ENCODE data around the gene ARHGAP6.
A peak's percentile ranks its signal among the peaks of the same experiment; 100 is the strongest.
"Not testable (repeated sequence)": the region's sequence is repeated elsewhere in the genome, so short reads cannot be mapped to it uniquely, and the experiment has no call there.

The ARHGAP6 gene

DNA sequence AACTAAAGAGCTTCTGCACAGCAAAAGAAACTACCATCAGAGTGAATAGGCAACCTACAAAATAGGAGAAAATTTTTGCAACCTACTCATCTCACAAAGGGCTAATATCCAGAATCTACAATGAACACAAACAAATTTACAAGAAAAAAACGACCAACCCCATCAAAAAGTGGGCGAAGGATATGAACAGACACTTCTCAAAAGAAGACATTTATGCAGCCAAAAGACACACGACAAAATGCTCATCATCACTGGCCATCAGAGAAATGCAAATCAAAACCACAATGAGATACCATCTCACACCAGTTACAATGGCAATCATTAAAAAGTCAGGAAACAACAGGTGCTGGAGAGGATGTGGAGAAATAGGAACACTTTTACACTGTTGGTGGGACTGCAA, 304.1 kb downstream of the ARHGAP6 start:
- H3K27ac ChIP-seq (ENCODE audit: low read depth, low read length); H3K4me3 ChIP-seq (ENCODE audit: low read depth in 1 of 5, low read length in 5 of 5); H3K4me1 ChIP-seq (ENCODE audit: control insufficient read depth in 5 of 5, insufficient read depth in 5 of 5, low read length in 5 of 5); H3K9ac ChIP-seq (ENCODE audit: low read length in 5 of 5); H3K27me3 ChIP-seq (ENCODE audit: control insufficient read depth in 5 of 5, insufficient read depth in 4 of 5, low read length in 5 of 5); H3K9me3 ChIP-seq (ENCODE audit: control insufficient read depth in 5 of 5, low read length in 5 of 5); H3K36me3 ChIP-seq (ENCODE audit: control insufficient read depth in 5 of 5, insufficient read depth in 5 of 5, low read length in 5 of 5): not testable (repeated sequence)

DNA sequence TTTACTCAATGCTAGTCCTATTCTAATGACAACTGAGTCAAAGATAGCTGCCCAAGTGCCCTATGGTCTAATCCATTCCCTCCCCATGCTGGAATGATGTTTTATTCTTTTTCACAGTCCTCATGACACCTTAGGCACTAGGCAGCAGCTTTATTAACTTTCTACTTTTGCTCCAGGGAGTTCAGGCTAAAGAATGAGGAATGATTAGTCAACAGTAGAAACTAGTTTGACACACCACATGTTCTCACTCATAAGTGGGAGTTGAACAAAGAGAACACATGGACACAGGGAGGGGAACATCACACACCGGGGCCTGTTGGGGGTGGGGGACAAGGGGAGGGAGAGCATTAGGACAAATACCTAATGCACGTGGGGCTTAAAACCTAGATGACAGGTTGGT, 309.8 kb downstream of the ARHGAP6 start:
- not testable (repeated sequence) for H3K9me3 ChIP-seq (ENCODE audit: control insufficient read depth in 5 of 5, low read length in 5 of 5); H3K27ac ChIP-seq (ENCODE audit: low read depth, low read length); H3K9ac ChIP-seq (ENCODE audit: low read length in 5 of 5); H3K4me1 ChIP-seq (ENCODE audit: control insufficient read depth in 5 of 5, insufficient read depth in 5 of 5, low read length in 5 of 5); H3K4me3 ChIP-seq (ENCODE audit: low read depth in 1 of 5, low read length in 5 of 5); H3K36me3 ChIP-seq (ENCODE audit: control insufficient read depth in 5 of 5, insufficient read depth in 5 of 5, low read length in 5 of 5); H3K27me3 ChIP-seq (ENCODE audit: control insufficient read depth in 5 of 5, insufficient read depth in 4 of 5, low read length in 5 of 5)

DNA sequence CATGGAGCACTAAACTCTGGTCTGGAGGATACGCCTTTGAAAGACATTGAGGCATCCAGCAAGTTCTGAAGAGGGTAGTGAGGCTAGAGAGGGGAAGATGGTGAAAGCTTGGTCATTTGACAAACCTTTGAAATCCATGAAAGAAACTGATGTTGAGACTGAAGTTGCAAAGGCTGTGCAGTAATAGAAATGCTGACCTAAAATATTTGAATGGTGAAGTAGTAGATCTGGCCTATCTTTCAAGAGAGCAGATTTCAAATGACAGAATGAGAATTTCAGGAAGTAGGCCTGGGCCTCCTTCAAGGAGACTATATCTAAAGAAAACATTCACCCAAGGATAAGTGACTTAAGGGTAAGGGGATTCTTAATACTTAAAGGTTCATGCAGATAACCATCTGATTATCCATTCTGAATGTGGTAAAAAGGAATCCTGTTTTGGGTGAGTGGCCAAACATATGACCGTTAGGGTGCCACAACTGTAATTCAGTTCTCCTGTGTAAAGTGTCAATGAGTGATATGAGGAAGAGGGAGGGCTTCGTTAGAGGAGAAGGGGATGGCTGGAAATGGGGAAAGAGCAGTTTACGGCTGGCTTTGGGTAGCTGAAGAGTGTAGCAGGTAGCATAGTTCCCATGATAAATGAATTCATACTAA, 310.3 kb downstream of the ARHGAP6 start:
- no peaks in the 10 kb centered on the region for H3K36me3 ChIP-seq (ENCODE audit: control insufficient read depth in 5 of 5, insufficient read depth in 5 of 5, low read length in 5 of 5)
- H3K27ac ChIP-seq (ENCODE audit: low read depth, low read length) = no peak overlapping the region
- H3K4me3 ChIP-seq (ENCODE audit: low read depth in 1 of 5, low read length in 5 of 5) = no peak overlapping the region
- H3K9me3 ChIP-seq (ENCODE audit: control insufficient read depth in 5 of 5, low read length in 5 of 5) = no peaks in the 10 kb centered on the region
- H3K4me1 ChIP-seq (ENCODE audit: control insufficient read depth in 5 of 5, insufficient read depth in 5 of 5, low read length in 5 of 5) = peaks cover 0 to 5% (median 0%) of the 10 kb centered on the region in 5 donors
- no peak overlapping the region for H3K9ac ChIP-seq (ENCODE audit: low read length in 5 of 5)
- peaks cover 0 to 3% (median 0%) of the 10 kb centered on the region in 5 donors for H3K27me3 ChIP-seq (ENCODE audit: control insufficient read depth in 5 of 5, insufficient read depth in 4 of 5, low read length in 5 of 5)

DNA sequence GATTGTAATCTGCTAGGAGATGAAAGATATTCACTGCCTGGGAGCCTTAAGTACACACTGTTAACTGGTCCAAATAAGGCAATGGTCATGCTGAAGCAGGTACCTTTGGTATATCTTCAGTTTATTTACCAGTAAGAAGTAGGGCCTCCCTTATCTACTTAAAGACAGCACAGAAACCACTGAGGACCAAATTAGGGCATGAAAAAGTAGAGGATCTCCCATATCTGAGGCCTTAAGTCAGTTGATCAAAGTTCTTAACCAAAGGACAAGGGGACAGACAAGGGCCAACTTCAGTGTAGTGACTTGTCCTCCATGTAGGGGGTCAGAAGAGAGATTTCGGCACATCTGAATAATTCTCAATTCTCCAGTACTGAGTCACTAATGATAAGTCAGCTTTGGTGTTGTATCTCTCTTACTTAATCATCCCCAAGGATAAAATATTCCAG, 313.4 kb downstream of the ARHGAP6 start:
- Histone ChIP-seq H3K9me3 (ENCODE audit: control insufficient read depth in 5 of 5, low read length in 5 of 5) (no peaks in the 10 kb centered on the region), H3K27ac (ENCODE audit: low read depth, low read length) (peak overlapping the region; percentile 34), H3K27me3 (ENCODE audit: control insufficient read depth in 5 of 5, insufficient read depth in 4 of 5, low read length in 5 of 5) (peaks cover 0 to 3% (median 3%) of the 10 kb centered on the region in 5 donors), H3K9ac (ENCODE audit: low read length in 5 of 5) (no peak overlapping the region), H3K36me3 (ENCODE audit: control insufficient read depth in 5 of 5, insufficient read depth in 5 of 5, low read length in 5 of 5) (no peaks in the 10 kb centered on the region), H3K4me3 (ENCODE audit: low read depth in 1 of 5, low read length in 5 of 5) (no peak overlapping the region), H3K4me1 (ENCODE audit: control insufficient read depth in 5 of 5, insufficient read depth in 5 of 5, low read length in 5 of 5) (peaks cover 0 to 5% (median 0%) of the 10 kb centered on the region in 5 donors)

DNA sequence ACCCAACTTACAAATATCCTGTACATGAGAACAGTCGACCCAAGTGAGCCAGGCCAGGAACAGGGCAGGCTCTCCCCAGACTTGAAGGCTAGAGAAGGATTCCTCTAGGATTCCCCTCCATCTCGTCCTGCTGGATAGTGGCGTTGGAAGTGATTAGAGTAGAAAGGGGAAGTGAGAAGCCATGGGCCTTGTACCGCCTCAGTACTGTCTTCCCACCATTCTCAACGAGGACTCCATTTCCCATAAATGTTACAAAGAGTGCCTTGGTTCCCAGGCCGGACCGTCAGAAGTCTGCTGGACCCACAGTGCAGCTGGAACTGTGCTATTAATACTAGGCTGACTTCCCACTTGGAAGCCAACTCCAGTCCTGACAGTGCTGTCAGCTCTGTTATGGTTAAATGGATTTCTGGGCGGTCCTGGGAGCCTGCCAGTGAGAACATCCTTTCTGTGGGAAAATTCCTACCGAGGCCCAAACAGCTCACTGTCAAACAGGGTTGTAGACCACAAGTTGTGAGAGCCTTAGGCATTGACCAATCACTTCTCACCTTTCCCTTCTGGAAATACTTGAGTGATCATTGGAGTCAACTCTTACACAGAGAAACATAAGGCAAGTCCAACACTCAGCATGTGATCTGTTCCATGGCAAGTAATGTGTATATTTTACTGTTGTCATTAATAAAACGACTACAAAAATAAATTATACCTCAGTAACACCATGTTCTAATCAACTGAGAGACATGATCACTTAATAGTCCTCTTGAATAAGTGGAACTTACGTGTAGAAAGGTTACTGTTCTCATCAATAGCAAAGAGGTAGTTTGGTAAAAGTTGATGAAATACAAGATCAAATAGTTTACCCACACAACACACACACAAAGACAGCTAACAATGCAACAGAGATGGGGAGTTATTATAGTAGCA, 314.1 kb downstream of the ARHGAP6 start:
- Histone ChIP-seq H3K4me1 (ENCODE audit: control insufficient read depth in 5 of 5, insufficient read depth in 5 of 5, low read length in 5 of 5) (peaks cover 0 to 5% (median 0%) of the 10 kb centered on the region in 5 donors), H3K4me3 (ENCODE audit: low read depth in 1 of 5, low read length in 5 of 5) (peak overlapping the region in 3 of 5 donors; percentile 34 to 42 (median 34)), H3K9ac (ENCODE audit: low read length in 5 of 5) (no peak overlapping the region), H3K36me3 (ENCODE audit: control insufficient read depth in 5 of 5, insufficient read depth in 5 of 5, low read length in 5 of 5) (no peaks in the 10 kb centered on the region), H3K9me3 (ENCODE audit: control insufficient read depth in 5 of 5, low read length in 5 of 5) (no peaks in the 10 kb centered on the region), H3K27ac (ENCODE audit: low read depth, low read length) (peak overlapping the region; percentile 34), H3K27me3 (ENCODE audit: control insufficient read depth in 5 of 5, insufficient read depth in 4 of 5, low read length in 5 of 5) (peaks cover 0 to 3% (median 3%) of the 10 kb centered on the region in 5 donors)

DNA sequence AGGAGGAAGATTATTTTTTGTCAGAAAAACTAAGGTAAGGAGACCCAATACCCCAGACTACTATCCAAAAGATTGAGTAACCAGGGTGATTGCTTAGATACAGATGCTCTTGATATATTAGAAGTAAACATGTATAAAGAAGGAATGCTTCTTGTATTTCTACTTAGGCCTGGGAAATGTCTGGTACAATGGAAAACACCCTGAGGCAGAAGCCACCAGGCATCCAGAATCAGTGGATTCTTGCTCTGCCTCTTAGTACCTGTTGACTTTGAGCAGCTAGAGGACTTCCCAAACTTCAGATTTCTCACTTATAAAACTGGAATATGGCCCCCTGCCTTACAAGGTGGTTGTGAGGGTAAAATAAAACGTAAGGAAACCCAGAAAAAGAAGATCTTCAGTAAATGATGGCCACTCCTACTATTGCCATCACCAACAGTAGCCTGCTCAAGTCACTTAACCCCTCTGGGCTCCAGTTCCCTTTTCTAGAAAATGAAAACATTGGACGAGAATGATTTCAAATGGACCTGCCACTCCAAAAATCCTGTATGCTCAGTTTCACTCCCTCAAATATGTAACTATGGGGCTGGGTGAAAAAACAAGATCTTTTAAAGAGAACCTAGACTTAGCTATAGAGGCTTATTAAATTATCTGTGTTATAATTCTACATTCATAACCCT, 315.9 kb downstream of the ARHGAP6 start:
- H3K4me1 ChIP-seq (ENCODE audit: control insufficient read depth in 5 of 5, insufficient read depth in 5 of 5, low read length in 5 of 5) = peaks cover 0 to 5% (median 0%) of the 10 kb centered on the region in 5 donors
- H3K4me3 ChIP-seq (ENCODE audit: low read depth in 1 of 5, low read length in 5 of 5) = peak overlapping the region in 2 of 5 donors; percentile 1 to 16
- H3K27ac ChIP-seq (ENCODE audit: low read depth, low read length) = peak overlapping the region; percentile 12
- no peaks in the 10 kb centered on the region for H3K9me3 ChIP-seq (ENCODE audit: control insufficient read depth in 5 of 5, low read length in 5 of 5)
- H3K27me3 ChIP-seq (ENCODE audit: control insufficient read depth in 5 of 5, insufficient read depth in 4 of 5, low read length in 5 of 5) = peaks cover 0 to 5% (median 3%) of the 10 kb centered on the region in 5 donors
- H3K9ac ChIP-seq (ENCODE audit: low read length in 5 of 5) = no peak overlapping the region
- H3K36me3 ChIP-seq (ENCODE audit: control insufficient read depth in 5 of 5, insufficient read depth in 5 of 5, low read length in 5 of 5) = no peaks in the 10 kb centered on the region

DNA sequence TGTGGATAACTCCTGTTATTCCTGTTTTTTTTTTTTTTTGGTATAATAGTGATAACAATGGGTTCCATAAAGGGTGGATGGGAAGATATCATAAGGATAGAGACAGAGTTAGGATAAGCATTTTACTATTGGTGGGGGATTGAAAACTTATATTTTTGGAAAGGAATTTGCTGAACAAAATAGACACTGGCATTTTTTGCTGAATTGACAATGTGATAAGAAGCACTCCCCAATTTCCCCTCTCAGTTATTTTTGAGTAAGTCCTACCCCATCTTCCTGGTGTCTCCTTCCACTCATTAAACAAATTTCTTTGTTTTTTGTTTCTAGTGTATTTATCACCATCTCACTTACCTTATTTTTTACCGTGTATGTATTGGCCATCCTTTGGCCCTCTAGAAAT, 316.7 kb downstream of the ARHGAP6 start:
- Histone ChIP-seq H3K27me3 (ENCODE audit: control insufficient read depth in 5 of 5, insufficient read depth in 4 of 5, low read length in 5 of 5) (peaks cover 0 to 5% (median 3%) of the 10 kb centered on the region in 5 donors), H3K4me1 (ENCODE audit: control insufficient read depth in 5 of 5, insufficient read depth in 5 of 5, low read length in 5 of 5) (peaks cover 0 to 5% (median 0%) of the 10 kb centered on the region in 5 donors), H3K27ac (ENCODE audit: low read depth, low read length) (no peak overlapping the region), H3K36me3 (ENCODE audit: control insufficient read depth in 5 of 5, insufficient read depth in 5 of 5, low read length in 5 of 5) (no peaks in the 10 kb centered on the region), H3K4me3 (ENCODE audit: low read depth in 1 of 5, low read length in 5 of 5) (no peak overlapping the region), H3K9ac (ENCODE audit: low read length in 5 of 5) (no peak overlapping the region), H3K9me3 (ENCODE audit: control insufficient read depth in 5 of 5, low read length in 5 of 5) (no peaks in the 10 kb centered on the region)

DNA sequence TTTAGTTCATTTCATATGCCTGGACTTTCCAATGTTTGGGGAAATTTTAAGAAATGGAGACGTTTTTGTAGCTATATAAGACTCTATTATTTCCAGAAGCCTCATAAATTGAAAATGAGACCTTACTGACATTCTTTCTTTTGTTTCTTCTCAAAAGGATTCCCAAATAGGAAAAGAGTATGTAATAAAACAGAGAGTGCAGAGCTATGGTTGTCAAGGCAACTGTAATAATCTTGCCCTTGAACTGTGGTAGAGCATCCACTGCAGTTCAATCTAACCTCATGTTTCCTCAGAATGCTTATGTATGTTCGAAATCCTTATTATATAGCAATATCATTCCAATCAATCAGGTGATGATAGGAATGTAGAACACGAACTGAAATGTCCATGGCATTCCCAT, 318.4 kb downstream of the ARHGAP6 start:
- H3K4me1 ChIP-seq (ENCODE audit: control insufficient read depth in 5 of 5, insufficient read depth in 5 of 5, low read length in 5 of 5) = peaks cover 0 to 5% (median 0%) of the 10 kb centered on the region in 5 donors
- no peak overlapping the region for H3K9ac ChIP-seq (ENCODE audit: low read length in 5 of 5)
- no peak overlapping the region for H3K27ac ChIP-seq (ENCODE audit: low read depth, low read length)
- H3K4me3 ChIP-seq (ENCODE audit: low read depth in 1 of 5, low read length in 5 of 5) = no peak overlapping the region
- H3K27me3 ChIP-seq (ENCODE audit: control insufficient read depth in 5 of 5, insufficient read depth in 4 of 5, low read length in 5 of 5) = peaks cover 0 to 5% (median 3%) of the 10 kb centered on the region in 5 donors
- H3K9me3 ChIP-seq (ENCODE audit: control insufficient read depth in 5 of 5, low read length in 5 of 5) = no peaks in the 10 kb centered on the region
- H3K36me3 ChIP-seq (ENCODE audit: control insufficient read depth in 5 of 5, insufficient read depth in 5 of 5, low read length in 5 of 5) = no peaks in the 10 kb centered on the region

DNA sequence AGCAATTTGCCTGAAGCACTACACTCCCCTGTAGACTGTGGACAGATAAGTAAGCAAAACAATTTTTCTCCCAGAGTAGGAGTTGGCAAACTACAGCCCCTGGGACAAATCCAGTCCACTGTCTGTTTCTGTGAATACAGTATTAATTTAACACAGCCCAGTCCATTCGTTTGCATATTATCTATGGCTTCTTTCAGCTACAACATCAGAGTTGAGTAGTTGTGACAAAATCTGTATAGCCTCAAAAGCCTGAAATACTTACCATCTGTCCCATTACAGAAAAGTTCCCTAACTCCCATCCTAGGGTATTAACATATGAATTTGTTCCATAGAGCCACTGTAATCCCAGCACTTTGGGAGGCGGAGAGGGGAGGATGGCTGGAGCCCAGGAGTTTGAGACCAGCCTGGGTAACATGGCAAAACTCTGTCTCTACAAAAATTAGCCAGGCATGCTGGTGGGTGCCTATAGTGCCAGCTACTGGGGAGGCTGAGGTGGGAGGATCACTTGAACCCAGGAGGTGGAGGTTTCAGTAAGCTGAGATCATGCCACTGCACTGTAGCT, 319.5 kb downstream of the ARHGAP6 start:
- no peak overlapping the region for H3K27ac ChIP-seq (ENCODE audit: low read depth, low read length)
- no peaks in the 10 kb centered on the region for H3K9me3 ChIP-seq (ENCODE audit: control insufficient read depth in 5 of 5, low read length in 5 of 5)
- H3K27me3 ChIP-seq (ENCODE audit: control insufficient read depth in 5 of 5, insufficient read depth in 4 of 5, low read length in 5 of 5) = peaks cover 0 to 5% (median 0%) of the 10 kb centered on the region in 5 donors
- H3K36me3 ChIP-seq (ENCODE audit: control insufficient read depth in 5 of 5, insufficient read depth in 5 of 5, low read length in 5 of 5) = no peaks in the 10 kb centered on the region
- H3K4me3 ChIP-seq (ENCODE audit: low read depth in 1 of 5, low read length in 5 of 5) = no peak overlapping the region
- no peak overlapping the region for H3K9ac ChIP-seq (ENCODE audit: low read length in 5 of 5)
- peaks cover 0 to 9% (median 5%) of the 10 kb centered on the region in 5 donors for H3K4me1 ChIP-seq (ENCODE audit: control insufficient read depth in 5 of 5, insufficient read depth in 5 of 5, low read length in 5 of 5)
